ENCODE measurements around the gene PLEKHH1. TPM values are rescaled to one million over a fixed set of nuclear protein-coding genes. Genes with fewer than 3 reads are reported as not detected.
A peak's percentile ranks its signal among the peaks of the same experiment; 100 is the strongest.

PLEKHH1 gene
- total and polyA plus RNA-seq, 11 donors: 2.4 to 9.2 (median 5.2) TPM

GRCh38 chr14:67528276-67528675, 4.8 kb upstream of the PLEKHH1 start:
- no peaks in the 10 kb centered on the region for H3K36me3 ChIP-seq
- H3K4me3 ChIP-seq: no peak overlapping the region
- peaks cover 0 to 36% (median 0%) of the 10 kb centered on the region in 9 donors for H3K27me3 ChIP-seq
- 84 to 100% (median 97%) methylated on average over 1 of the region's 1 CpG for WGBS, 4 donors
- TF ChIP-seq CTCF (IDR thresholded peaks at IDR 0.05) (no peak), POLR2A (IDR thresholded peaks at IDR 0.05) (no peak)
- peaks cover 0 to 9% (median 5%) of the 10 kb centered on the region in 12 donors for H3K4me1 ChIP-seq
- no peak for DNase-seq
- H3K9me3 ChIP-seq: no peaks in the 10 kb centered on the region
- intact Hi-C loops (cut with DNase I): loop anchor here in 6 of 10 donors (5.0 to 10.0 kb wide), 6 partner anchors 39 to 177 kb away; partner anchors contain the start of genes RDH12 (in 4 of the 6) and RDH11 (in 1 of the 6)
- no peak for ATAC-seq
- no peak overlapping the region for H3K27ac ChIP-seq

GRCh38 chr14:67529947-67530935, 2.8 kb upstream of the PLEKHH1 start:
- WGBS, 4 donors: 84 to 88% (median 85%) methylated on average over 5 of the region's 5 CpGs
- Histone ChIP-seq H3K4me3 (no peak overlapping the region), H3K27ac (no peak overlapping the region), H3K27me3 (peaks cover 0 to 38% (median 0%) of the 10 kb centered on the region in 9 donors), H3K9me3 (no peaks in the 10 kb centered on the region), H3K36me3 (no peaks in the 10 kb centered on the region), H3K4me1 (peaks cover 0 to 15% (median 5%) of the 10 kb centered on the region in 12 donors)
- intact Hi-C loops (cut with DNase I): loop anchor here in 8 of 10 donors (5.0 to 10.0 kb wide), 6 partner anchors 37 to 175 kb away; partner anchors contain the start of genes RDH12 (in 4 of the 8) and RDH11 (in 1 of the 8)
- ATAC-seq: no peak
- TF ChIP-seq CTCF (IDR thresholded peaks at IDR 0.05): no peak
- no peak for TF ChIP-seq POLR2A (IDR thresholded peaks at IDR 0.05)
- DNase-seq: no peak

GRCh38 chr14:67532606-67532997, 488 bp upstream of the PLEKHH1 start:
- ATAC-seq (no peak), DNase-seq (peak in 1 of 5 donors; percentile 32)
- intact Hi-C loops (cut with DNase I): loop anchor here in 2 of 10 donors (5.0 kb wide), 1 partner anchor 35 kb away; no protein-coding TSS in a partner anchor
- H3K4me1 ChIP-seq: peaks cover 0 to 15% (median 5%) of the 10 kb centered on the region in 12 donors
- peak overlapping the region; percentile 28 to 79 (median 70) for H3K4me3 ChIP-seq
- H3K36me3 ChIP-seq: no peaks in the 10 kb centered on the region
- H3K27me3 ChIP-seq: peaks cover 0 to 29% (median 0%) of the 10 kb centered on the region in 9 donors
- WGBS, 4 donors: 17 to 34% (median 23%) methylated on average over 12 to 23 of the region's 23 CpGs
- peak in 1 of 12 donors; percentile 3 for TF ChIP-seq CTCF (IDR thresholded peaks at IDR 0.05)
- no peak for TF ChIP-seq POLR2A (IDR thresholded peaks at IDR 0.05)
- peak overlapping the region in 10 of 12 donors; percentile 32 to 77 (median 55) for H3K27ac ChIP-seq
- H3K9me3 ChIP-seq: no peaks in the 10 kb centered on the region

DNA sequence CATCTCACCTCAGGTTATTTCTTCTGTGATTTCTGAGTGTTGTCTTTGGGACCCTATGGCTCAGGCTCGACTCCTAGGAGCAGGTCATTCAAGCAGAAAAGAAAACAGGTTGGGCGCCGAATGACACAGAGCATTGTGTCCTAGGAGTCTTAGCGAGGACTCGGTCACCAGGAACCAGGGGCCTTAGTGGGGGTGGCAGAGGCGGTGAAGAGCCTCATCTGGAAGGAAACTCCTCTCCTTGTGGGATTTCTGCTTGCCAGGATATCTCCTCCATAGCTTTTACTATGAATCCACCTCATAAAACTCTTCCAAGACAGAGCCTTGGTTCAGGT, 630 bp downstream of the PLEKHH1 start:
- no peaks in the 10 kb centered on the region for H3K36me3 ChIP-seq
- peaks cover 0 to 15% (median 5%) of the 10 kb centered on the region in 12 donors for H3K4me1 ChIP-seq
- WGBS, 4 donors: 20 to 30% (median 26%) methylated on average over 6 of the region's 6 CpGs
- H3K4me3 ChIP-seq: peak overlapping the region; percentile 28 to 79 (median 70)
- H3K27ac ChIP-seq: peak overlapping the region in 7 of 12 donors; percentile 22 to 77 (median 53)
- H3K9me3 ChIP-seq: no peaks in the 10 kb centered on the region
- DNase-seq: no peak
- ATAC-seq: no peak
- no peak for TF ChIP-seq CTCF (IDR thresholded peaks at IDR 0.05)
- no peak for TF ChIP-seq POLR2A (IDR thresholded peaks at IDR 0.05)
- intact Hi-C loops (cut with DNase I): loop anchor here in 2 of 10 donors (5.0 kb wide), 1 partner anchor 34 kb away; no protein-coding TSS in a partner anchor
- H3K27me3 ChIP-seq: peaks cover 0 to 29% (median 0%) of the 10 kb centered on the region in 9 donors
